Measurements from ENCODE around the gene EIF4EBP2. TPM values are rescaled to one million over a fixed set of nuclear protein-coding genes. Genes with fewer than 3 reads are reported as not detected.
A peak's percentile ranks its signal among the peaks of the same experiment; 100 is the strongest.

The EIF4EBP2 gene
- total and polyA plus RNA-seq, 2 of the 13 experiments (the other 11 are each of a cell fraction or from before 2014, with no cell fraction given): 16.9 to 22.0 TPM

DNA sequence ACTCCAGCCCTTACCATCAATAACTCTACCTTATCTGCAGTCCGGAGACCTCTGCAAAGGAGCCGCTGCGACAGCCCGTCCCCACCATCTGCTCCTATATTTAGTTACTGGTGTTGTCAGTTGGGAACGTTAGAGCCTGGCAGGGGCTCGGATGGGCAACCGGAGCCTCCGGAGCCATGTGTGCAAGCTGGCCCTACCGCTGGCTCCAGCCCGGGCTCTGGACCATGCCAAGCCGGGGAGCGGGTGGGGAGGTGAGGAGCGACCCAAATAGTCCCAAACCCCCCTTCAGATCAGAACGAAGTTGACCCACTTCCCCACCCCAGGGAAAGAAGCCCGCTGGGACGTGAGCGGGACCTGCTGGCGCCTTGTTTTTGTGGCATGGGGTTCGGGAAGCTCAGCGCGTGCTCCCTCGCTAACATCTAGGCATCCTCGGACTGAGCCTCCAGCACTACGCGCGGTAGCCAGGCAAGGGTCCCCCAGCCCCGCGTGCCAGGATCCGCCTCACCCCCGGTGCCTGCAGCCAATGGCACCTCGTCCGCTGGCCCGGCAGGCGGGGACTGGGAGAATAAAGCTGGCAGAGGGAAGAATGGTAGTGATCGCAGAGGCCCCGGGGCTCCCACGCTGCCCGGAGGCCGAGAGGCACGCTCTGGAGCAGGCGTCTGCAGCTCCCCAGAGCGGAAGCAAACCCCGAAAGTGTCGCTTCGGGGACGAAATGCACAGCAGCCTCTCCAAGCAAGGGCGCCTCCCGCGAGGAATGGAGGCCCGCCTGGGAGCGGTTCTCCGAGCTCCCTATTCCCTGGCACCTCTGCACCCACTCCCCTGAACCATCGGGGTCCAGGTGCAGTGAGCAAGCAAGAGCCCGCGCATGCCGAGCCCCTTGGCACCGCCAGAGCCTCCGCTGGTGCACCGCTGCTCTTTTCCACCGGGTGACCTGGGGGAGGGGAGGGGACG is 22.2 kb upstream of the EIF4EBP2 start (continued):
- TF ChIP-seq CEBPG (CRISPR knock-in tag; IDR thresholded peaks at IDR 0.05) (no peak), NCOA1 (CRISPR knock-in tag; IDR thresholded peaks at IDR 0.05) (no peak), FOXO1 (CRISPR knock-in tag; IDR thresholded peaks at IDR 0.05) (no peak), HNRNPK (IDR thresholded peaks at IDR 0.05; ENCODE audit: low read depth, low read length, poor library complexity, severe bottlenecking) (no peak), ZNF841 (CRISPR knock-in tag; IDR thresholded peaks at IDR 0.05; ENCODE audit: borderline replicate concordance) (no peak), ZNF484 (CRISPR knock-in tag; IDR thresholded peaks at IDR 0.05; ENCODE audit: borderline replicate concordance, low read depth) (no peak), RAD51 (IDR thresholded peaks at IDR 0.05; ENCODE audit: borderline replicate concordance) (no peak), HNRNPLL (IDR thresholded peaks at IDR 0.05; ENCODE audit: low read depth, low read length, poor library complexity, severe bottlenecking) (no peak), ZNF44 (CRISPR knock-in tag; IDR thresholded peaks at IDR 0.05) (no peak), EP300 (IDR thresholded peaks at IDR 0.05; ENCODE audit: low read depth in 2 of 2, low read length in 2 of 2) (no peak), EP300 (CRISPR knock-in tag; IDR thresholded peaks at IDR 0.05; ENCODE audit: borderline replicate concordance) (no peak), ZNF788 (CRISPR knock-in tag; IDR thresholded peaks at IDR 0.05; ENCODE audit: borderline replicate concordance) (peak; percentile 38; the same call in 1 of the 2 replicates), HOXD1 (CRISPR knock-in tag; IDR thresholded peaks at IDR 0.05) (no peak), ZNF331 (CRISPR knock-in tag; IDR thresholded peaks at IDR 0.05) (no peak)
- TF ChIP-seq, protein P1, sequence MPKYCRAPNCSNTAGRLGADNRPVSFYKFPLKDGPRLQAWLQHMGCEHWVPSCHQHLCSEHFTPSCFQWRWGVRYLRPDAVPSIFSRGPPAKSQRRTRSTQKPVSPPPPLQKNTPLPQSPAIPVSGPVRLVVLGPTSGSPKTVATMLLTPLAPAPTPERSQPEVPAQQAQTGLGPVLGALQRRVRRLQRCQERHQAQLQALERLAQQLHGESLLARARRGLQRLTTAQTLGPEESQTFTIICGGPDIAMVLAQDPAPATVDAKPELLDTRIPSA (CRISPR knock-in tag; IDR thresholded peaks at IDR 0.05; ENCODE audit: borderline replicate concordance): no peak
- TF ChIP-seq, protein P2, sequence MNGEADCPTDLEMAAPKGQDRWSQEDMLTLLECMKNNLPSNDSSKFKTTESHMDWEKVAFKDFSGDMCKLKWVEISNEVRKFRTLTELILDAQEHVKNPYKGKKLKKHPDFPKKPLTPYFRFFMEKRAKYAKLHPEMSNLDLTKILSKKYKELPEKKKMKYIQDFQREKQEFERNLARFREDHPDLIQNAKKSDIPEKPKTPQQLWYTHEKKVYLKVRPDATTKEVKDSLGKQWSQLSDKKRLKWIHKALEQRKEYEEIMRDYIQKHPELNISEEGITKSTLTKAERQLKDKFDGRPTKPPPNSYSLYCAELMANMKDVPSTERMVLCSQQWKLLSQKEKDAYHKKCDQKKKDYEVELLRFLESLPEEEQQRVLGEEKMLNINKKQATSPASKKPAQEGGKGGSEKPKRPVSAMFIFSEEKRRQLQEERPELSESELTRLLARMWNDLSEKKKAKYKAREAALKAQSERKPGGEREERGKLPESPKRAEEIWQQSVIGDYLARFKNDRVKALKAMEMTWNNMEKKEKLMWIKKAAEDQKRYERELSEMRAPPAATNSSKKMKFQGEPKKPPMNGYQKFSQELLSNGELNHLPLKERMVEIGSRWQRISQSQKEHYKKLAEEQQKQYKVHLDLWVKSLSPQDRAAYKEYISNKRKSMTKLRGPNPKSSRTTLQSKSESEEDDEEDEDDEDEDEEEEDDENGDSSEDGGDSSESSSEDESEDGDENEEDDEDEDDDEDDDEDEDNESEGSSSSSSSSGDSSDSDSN (CRISPR knock-in tag; IDR thresholded peaks at IDR 0.05): peak; percentile 61; the same call in 1 of the 2 replicates
- TF ChIP-seq, protein P3, sequence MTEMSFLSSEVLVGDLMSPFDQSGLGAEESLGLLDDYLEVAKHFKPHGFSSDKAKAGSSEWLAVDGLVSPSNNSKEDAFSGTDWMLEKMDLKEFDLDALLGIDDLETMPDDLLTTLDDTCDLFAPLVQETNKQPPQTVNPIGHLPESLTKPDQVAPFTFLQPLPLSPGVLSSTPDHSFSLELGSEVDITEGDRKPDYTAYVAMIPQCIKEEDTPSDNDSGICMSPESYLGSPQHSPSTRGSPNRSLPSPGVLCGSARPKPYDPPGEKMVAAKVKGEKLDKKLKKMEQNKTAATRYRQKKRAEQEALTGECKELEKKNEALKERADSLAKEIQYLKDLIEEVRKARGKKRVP (CRISPR knock-in tag; IDR thresholded peaks at IDR 0.05): no peak
- TF ChIP-seq, protein P4, sequence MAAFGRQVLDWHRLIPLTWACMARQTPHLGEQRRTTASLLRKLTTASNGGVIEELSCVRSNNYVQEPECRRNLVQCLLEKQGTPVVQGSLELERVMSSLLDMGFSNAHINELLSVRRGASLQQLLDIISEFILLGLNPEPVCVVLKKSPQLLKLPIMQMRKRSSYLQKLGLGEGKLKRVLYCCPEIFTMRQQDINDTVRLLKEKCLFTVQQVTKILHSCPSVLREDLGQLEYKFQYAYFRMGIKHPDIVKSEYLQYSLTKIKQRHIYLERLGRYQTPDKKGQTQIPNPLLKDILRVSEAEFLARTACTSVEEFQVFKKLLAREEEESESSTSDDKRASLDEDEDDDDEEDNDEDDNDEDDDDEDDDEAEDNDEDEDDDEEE (CRISPR knock-in tag; IDR thresholded peaks at IDR 0.05): no peak
- TF ChIP-seq, protein P5, sequence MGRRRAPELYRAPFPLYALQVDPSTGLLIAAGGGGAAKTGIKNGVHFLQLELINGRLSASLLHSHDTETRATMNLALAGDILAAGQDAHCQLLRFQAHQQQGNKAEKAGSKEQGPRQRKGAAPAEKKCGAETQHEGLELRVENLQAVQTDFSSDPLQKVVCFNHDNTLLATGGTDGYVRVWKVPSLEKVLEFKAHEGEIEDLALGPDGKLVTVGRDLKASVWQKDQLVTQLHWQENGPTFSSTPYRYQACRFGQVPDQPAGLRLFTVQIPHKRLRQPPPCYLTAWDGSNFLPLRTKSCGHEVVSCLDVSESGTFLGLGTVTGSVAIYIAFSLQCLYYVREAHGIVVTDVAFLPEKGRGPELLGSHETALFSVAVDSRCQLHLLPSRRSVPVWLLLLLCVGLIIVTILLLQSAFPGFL (CRISPR knock-in tag; IDR thresholded peaks at IDR 0.05): no peak
- TF ChIP-seq, protein P6, sequence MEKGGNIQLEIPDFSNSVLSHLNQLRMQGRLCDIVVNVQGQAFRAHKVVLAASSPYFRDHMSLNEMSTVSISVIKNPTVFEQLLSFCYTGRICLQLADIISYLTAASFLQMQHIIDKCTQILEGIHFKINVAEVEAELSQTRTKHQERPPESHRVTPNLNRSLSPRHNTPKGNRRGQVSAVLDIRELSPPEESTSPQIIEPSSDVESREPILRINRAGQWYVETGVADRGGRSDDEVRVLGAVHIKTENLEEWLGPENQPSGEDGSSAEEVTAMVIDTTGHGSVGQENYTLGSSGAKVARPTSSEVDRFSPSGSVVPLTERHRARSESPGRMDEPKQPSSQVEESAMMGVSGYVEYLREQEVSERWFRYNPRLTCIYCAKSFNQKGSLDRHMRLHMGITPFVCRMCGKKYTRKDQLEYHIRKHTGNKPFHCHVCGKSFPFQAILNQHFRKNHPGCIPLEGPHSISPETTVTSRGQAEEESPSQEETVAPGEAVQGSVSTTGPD (CRISPR knock-in tag; IDR thresholded peaks at IDR 0.05): no peak; the same call in 1 of the 2 replicates
